ENCODE measurements around the gene TMEM225B.
A peak's percentile ranks its signal among the peaks of the same experiment; 100 is the strongest.
"Not testable (repeated sequence)": the region's sequence is repeated elsewhere in the genome, so short reads cannot be mapped to it uniquely, and the experiment has no call there.

TMEM225B gene

GRCh38 chr7:99579281-99579955, 18.6 kb upstream of the TMEM225B start:
- DNase-seq (ENCODE audit: low read depth in 2 of 2), result no peak

- DNase-seq (ENCODE audit: low read depth in 2 of 2), result peak; percentile 29 to 60
Observed at GRCh38 chr7:99579956-99580777, 17.9 kb upstream of the TMEM225B start.

GRCh38 chr7:99580778-99581332, 17.2 kb upstream of the TMEM225B start:
- not testable (repeated sequence) for DNase-seq (ENCODE audit: low read depth in 2 of 2)

- DNase-seq (ENCODE audit: low read depth in 2 of 2), result no peak
Observed at GRCh38 chr7:99588868-99589267, 9.2 kb upstream of the TMEM225B start.

GRCh38 chr7:99594948-99595745, 2.9 kb upstream of the TMEM225B start:
- DNase-seq (ENCODE audit: low read depth in 2 of 2), result no peak

- DNase-seq (ENCODE audit: low read depth in 2 of 2), result no peak
Observed at GRCh38 chr7:99596408-99596955, 1.6 kb upstream of the TMEM225B start.

GRCh38 chr7:99599836-99600235, 1.8 kb downstream of the TMEM225B start:
- DNase-seq (ENCODE audit: low read depth in 2 of 2), result no peak

GRCh38 chr7:99601656-99602310, 3.7 kb downstream of the TMEM225B start:
- DNase-seq (ENCODE audit: low read depth in 2 of 2), result no peak

- no peak for DNase-seq (ENCODE audit: low read depth in 2 of 2)
Observed at GRCh38 chr7:99605527-99605926, 7.5 kb downstream of the TMEM225B start.

GRCh38 chr7:99606531-99606930, 8.5 kb downstream of the TMEM225B start:
- DNase-seq (ENCODE audit: low read depth in 2 of 2), result no peak

- no peak for DNase-seq (ENCODE audit: low read depth in 2 of 2)
Observed at GRCh38 chr7:99607548-99607947, 9.5 kb downstream of the TMEM225B start.

- no peak for DNase-seq (ENCODE audit: low read depth in 2 of 2)
Observed at GRCh38 chr7:99614495-99614894, 16.4 kb downstream of the TMEM225B start.

GRCh38 chr7:99615989-99616358, 17.9 kb downstream of the TMEM225B start:
- DNase-seq (ENCODE audit: low read depth in 2 of 2), result no peak

- peak; percentile 78 for DNase-seq (ENCODE audit: low read depth in 2 of 2)
Observed at GRCh38 chr7:99616359-99617191, 18.5 kb downstream of the TMEM225B start, which contains the start of gene ZSCAN25. Gene ZSCAN25 (plus strand): TSS chr7:99616946. CDS start chr7:99619607, 2,661 bp downstream.

- no peak for DNase-seq (ENCODE audit: low read depth in 2 of 2)
Observed at GRCh38 chr7:99617192-99617781, 19.2 kb downstream of the TMEM225B start.

GRCh38 chr7:99618726-99619125, 20.7 kb downstream of the TMEM225B start:
- DNase-seq (ENCODE audit: low read depth in 2 of 2), result no peak

- no peak for DNase-seq (ENCODE audit: low read depth in 2 of 2)
Observed at GRCh38 chr7:99619571-99620130, 21.6 kb downstream of the TMEM225B start.

- DNase-seq (ENCODE audit: low read depth in 2 of 2), result no peak
Observed at GRCh38 chr7:99621271-99621670, 23.2 kb downstream of the TMEM225B start.

GRCh38 chr7:99622596-99622995, 24.5 kb downstream of the TMEM225B start:
- no peak for DNase-seq (ENCODE audit: low read depth in 2 of 2)

Data from stimulated activated CD8-positive, alpha-beta memory T cell treated with anti-CD3 and anti-CD28 coated beads, Interleukin-7, amount 100 ng/mL, for 4 hours (primary cell).